DND-41 (cell line): ENCODE measurements around the gene PRR16.

ENCODE experiments used
- ATAC-seq: fragments of 200-7000 bp; cut with Tn5 transposase; 3 replicates; pipeline ENCODE4 v1.9.1; 2021; ENCODE audit warnings: low read depth; ENCODE audit not compliant: insufficient read depth
- DNase-seq: peaks from one replicate; pipeline ENCODE4 v3.0.0-alpha.2; 2020
- H2AFZ ChIP-seq: 2 replicates; pipeline ENCODE4 v1.6.0; 2012; ENCODE audit warnings: low read depth, low read length
- H3K27ac ChIP-seq: 2 replicates; pipeline ENCODE4 v1.5.1; 2012; ENCODE audit warnings: low read length, inconsistent platforms
- H3K27me3 ChIP-seq: fragments of 200-600 bp; sonication (generic); 2 replicates; pipeline ENCODE4 v1.6.0; 2012; ENCODE audit warnings: low read length, mild to moderate bottlenecking, inconsistent platforms; ENCODE audit not compliant: insufficient read depth, poor library complexity
- H3K36me3 ChIP-seq: 2 replicates; pipeline ENCODE4 v1.5.1; 2012; ENCODE audit warnings: low read length, inconsistent platforms; ENCODE audit not compliant: insufficient read depth
- H3K4me1 ChIP-seq: 2 replicates; pipeline ENCODE4 v1.5.1; 2012; ENCODE audit warnings: mild to moderate bottlenecking, low read length; ENCODE audit not compliant: insufficient read depth
- H3K4me2 ChIP-seq: 2 replicates; pipeline ENCODE4 v1.6.0; 2012; ENCODE audit warnings: mild to moderate bottlenecking, moderate library complexity, low read length, inconsistent platforms; ENCODE audit not compliant: insufficient read depth
- H3K4me3 ChIP-seq, 2 experiments: fragments of 200-600 bp in 1 of 2; shearing (Covaris generic) in 1 of 2; 2 replicates each; pipeline ENCODE4 v1.5.1; 2012 to 2016; ENCODE audit warnings: inconsistent platforms in 2 of 2, low read length in 2 of 2, mild to moderate bottlenecking in 2 of 2, low read depth in 1 of 2, moderate library complexity in 1 of 2
- H3K79me2 ChIP-seq: 2 replicates; pipeline ENCODE4 v1.6.0; 2012; ENCODE audit warnings: low read length, inconsistent platforms; ENCODE audit not compliant: insufficient read depth
- H3K9ac ChIP-seq: 2 replicates; pipeline ENCODE4 v1.6.0; 2012; ENCODE audit warnings: low read depth, mild to moderate bottlenecking, inconsistent platforms, low read length, moderate library complexity
- H3K9me3 ChIP-seq: 2 replicates; pipeline ENCODE4 v1.5.1; 2012; ENCODE audit warnings: low read length, moderate library complexity, mild to moderate bottlenecking, inconsistent platforms; ENCODE audit not compliant: insufficient read depth, severe bottlenecking
- H4K20me1 ChIP-seq: 2 replicates; pipeline ENCODE4 v1.6.0; 2012; ENCODE audit warnings: low read length; ENCODE audit not compliant: insufficient read depth
- EZH2 ChIP-seq: IDR thresholded peaks from 3 replicates; pipeline ENCODE4 v1.6.1; 2012; ENCODE audit warnings: borderline replicate concordance, low read depth, mild to moderate bottlenecking, moderate library complexity, low read length, inconsistent platforms; ENCODE audit not compliant: severe bottlenecking
- TF ChIP-seq, protein P1 (sequence below): IDR thresholded peaks from 2 replicates; pipeline ENCODE4 v1.5.1; 2012; ENCODE audit warnings: borderline replicate concordance, low read length, moderate library complexity, mild to moderate bottlenecking; ENCODE audit not compliant: poor library complexity, severe bottlenecking; ENCODE audit errors: extremely low read depth

The PRR16 gene

DNA sequence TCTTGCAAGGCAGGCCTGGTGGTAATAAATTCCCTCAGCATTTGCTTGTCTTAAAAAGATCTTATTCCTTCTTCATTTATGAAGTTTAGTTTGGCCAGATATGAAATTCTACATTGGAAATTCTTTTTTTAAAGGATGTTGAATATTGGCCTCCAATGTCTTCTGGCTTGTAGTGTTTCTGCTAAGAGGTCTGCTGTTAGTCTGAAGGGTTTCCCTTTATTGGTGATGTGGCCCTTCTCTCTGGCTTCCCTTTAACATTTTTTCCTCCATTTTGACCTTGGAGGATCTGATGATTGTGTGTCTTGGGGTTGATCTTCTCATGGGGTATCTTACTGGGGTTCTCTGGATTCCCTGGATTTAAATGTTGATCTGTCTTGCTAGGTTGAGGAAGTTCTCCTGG is 33.5 kb upstream of the PRR16 start:
- Histone ChIP-seq H3K4me2 (no peak overlapping the region), H3K9ac (no peak overlapping the region), H3K27ac (no peak overlapping the region), H3K9me3 (peaks cover 24% of the 10 kb centered on the region), H3K36me3 (no peaks in the 10 kb centered on the region), H3K4me3 (no peak overlapping the region), H3K79me2 (no peaks in the 10 kb centered on the region), H2AFZ (no peak overlapping the region), H4K20me1 (no peaks in the 10 kb centered on the region), H3K27me3 (no peaks in the 10 kb centered on the region), H3K4me1 (no peaks in the 10 kb centered on the region)
- DNase-seq (no peak), ATAC-seq (no peak)
- TF ChIP-seq, protein P1, sequence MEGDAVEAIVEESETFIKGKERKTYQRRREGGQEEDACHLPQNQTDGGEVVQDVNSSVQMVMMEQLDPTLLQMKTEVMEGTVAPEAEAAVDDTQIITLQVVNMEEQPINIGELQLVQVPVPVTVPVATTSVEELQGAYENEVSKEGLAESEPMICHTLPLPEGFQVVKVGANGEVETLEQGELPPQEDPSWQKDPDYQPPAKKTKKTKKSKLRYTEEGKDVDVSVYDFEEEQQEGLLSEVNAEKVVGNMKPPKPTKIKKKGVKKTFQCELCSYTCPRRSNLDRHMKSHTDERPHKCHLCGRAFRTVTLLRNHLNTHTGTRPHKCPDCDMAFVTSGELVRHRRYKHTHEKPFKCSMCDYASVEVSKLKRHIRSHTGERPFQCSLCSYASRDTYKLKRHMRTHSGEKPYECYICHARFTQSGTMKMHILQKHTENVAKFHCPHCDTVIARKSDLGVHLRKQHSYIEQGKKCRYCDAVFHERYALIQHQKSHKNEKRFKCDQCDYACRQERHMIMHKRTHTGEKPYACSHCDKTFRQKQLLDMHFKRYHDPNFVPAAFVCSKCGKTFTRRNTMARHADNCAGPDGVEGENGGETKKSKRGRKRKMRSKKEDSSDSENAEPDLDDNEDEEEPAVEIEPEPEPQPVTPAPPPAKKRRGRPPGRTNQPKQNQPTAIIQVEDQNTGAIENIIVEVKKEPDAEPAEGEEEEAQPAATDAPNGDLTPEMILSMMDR: no peak
- TF ChIP-seq EZH2: no peak

DNA sequence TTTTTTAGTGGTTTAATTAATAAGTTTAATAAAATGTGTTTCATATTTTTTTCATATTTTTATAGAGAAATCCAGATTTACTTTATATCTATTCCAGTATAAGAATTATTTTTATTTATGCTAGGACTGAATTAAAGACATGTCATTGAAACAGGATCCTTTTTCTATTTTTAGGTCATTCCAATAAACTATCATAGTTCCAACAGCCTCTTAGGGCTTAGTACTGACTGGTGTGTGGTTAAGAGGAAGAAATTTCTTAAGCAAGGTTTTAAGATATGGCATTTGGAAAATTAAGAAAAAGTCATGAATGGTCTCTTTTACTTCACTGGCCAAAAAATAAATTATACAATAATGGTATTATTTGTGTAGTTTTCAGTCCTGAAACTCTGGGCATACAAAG is 31.2 kb upstream of the PRR16 start:
- H3K36me3 ChIP-seq: no peaks in the 10 kb centered on the region
- DNase-seq (no peak), ATAC-seq (no peak)
- H3K4me3 ChIP-seq: no peak overlapping the region
- H3K4me1 ChIP-seq: no peaks in the 10 kb centered on the region
- H3K4me2 ChIP-seq: no peak overlapping the region
- no peak overlapping the region for H3K27ac ChIP-seq
- H3K9ac ChIP-seq: no peak overlapping the region
- no peaks in the 10 kb centered on the region for H4K20me1 ChIP-seq
- H3K27me3 ChIP-seq: no peaks in the 10 kb centered on the region
- H3K79me2 ChIP-seq: no peaks in the 10 kb centered on the region
- H2AFZ ChIP-seq: no peak overlapping the region
- peaks cover 24% of the 10 kb centered on the region for H3K9me3 ChIP-seq
- TF ChIP-seq EZH2: no peak
- TF ChIP-seq, protein P1: no peak

- Histone ChIP-seq H3K79me2 (no peaks in the 10 kb centered on the region), H3K4me1 (no peaks in the 10 kb centered on the region), H3K27ac (no peak overlapping the region), H2AFZ (no peak overlapping the region), H3K36me3 (no peaks in the 10 kb centered on the region), H3K4me3 (no peak overlapping the region), H3K9me3 (peaks cover 17% of the 10 kb centered on the region), H3K4me2 (no peak overlapping the region), H3K27me3 (no peaks in the 10 kb centered on the region), H3K9ac (no peak overlapping the region), H4K20me1 (no peaks in the 10 kb centered on the region)
- no peak for DNase-seq
- TF ChIP-seq, protein P1: no peak
- no peak for TF ChIP-seq EZH2
- ATAC-seq: no peak
Measured at GRCh38 chr5:120435129-120435528, 29.0 kb upstream of the PRR16 start.

GRCh38 chr5:120436996-120437395 is 27.1 kb upstream of the PRR16 start:
- Histone ChIP-seq H3K4me3 (no peak overlapping the region), H3K79me2 (no peaks in the 10 kb centered on the region), H4K20me1 (no peaks in the 10 kb centered on the region), H3K9ac (no peak overlapping the region), H2AFZ (no peak overlapping the region), H3K9me3 (peaks cover 6% of the 10 kb centered on the region), H3K4me2 (no peak overlapping the region), H3K27me3 (no peaks in the 10 kb centered on the region), H3K4me1 (no peaks in the 10 kb centered on the region), H3K27ac (no peak overlapping the region), H3K36me3 (no peaks in the 10 kb centered on the region)
- TF ChIP-seq EZH2: no peak
- TF ChIP-seq, protein P1: no peak
- ATAC-seq: no peak
- no peak for DNase-seq
